ENCODE measurements around the gene DMP1.

Gene DMP1, protein sequence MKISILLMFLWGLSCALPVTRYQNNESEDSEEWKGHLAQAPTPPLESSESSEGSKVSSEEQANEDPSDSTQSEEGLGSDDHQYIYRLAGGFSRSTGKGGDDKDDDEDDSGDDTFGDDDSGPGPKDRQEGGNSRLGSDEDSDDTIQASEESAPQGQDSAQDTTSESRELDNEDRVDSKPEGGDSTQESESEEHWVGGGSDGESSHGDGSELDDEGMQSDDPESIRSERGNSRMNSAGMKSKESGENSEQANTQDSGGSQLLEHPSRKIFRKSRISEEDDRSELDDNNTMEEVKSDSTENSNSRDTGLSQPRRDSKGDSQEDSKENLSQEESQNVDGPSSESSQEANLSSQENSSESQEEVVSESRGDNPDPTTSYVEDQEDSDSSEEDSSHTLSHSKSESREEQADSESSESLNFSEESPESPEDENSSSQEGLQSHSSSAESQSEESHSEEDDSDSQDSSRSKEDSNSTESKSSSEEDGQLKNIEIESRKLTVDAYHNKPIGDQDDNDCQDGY

DNA sequence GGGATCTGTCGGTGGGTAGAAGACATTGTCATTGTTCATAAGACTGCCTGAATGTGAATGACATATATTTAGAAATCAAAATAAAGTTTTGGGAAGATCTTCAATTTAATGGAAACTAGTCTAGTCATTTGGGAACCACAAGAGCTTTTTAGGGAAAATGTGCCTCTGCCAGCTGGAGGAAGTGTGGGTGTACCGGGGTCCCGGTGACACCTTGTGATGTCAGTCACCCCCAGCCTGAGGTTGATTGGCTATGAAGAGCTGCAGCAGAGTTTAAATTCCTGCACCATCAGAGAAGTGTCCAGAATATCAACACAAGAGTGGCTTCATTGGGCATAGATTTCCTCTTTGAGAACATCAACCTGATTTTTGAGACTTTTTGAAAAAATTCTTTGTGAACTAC is at the start of gene DMP1:
DMP1 (plus strand) TSS at position 301 of the 400 bp plus-strand sequence. CDS start 6,213 bp downstream, outside the sequence.
- TF ChIP-seq GATA3 (IDR thresholded peaks at IDR 0.05; ENCODE audit: low read depth, low read length) (no peak), GATA2 (IDR thresholded peaks at IDR 0.05; ENCODE audit: low read depth, low read length) (no peak)

DNA sequence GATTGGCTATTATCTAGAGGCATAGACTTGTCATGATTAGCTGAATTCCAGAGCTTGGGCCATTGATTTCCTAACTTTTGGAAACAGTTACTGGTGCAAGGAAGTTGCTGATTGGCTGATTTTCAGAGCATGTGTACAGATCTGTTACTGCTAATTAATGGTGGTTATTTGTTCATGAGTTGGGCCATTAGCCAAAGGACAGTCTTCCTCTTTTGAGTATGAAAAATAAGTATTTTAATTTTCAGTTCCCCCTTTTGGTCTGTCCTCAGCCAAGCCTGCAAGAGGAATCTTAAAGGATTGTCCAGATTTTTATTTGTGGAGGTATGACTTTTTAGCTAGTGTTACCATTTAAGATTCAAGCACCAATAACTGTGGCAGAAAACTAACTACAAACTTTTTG is 48.7 kb upstream of the DMP1 start:
- no peak for TF ChIP-seq GATA2 (IDR thresholded peaks at IDR 0.05; ENCODE audit: low read depth, low read length)
- no peak for TF ChIP-seq GATA3 (IDR thresholded peaks at IDR 0.05; ENCODE audit: low read depth, low read length)

DNA sequence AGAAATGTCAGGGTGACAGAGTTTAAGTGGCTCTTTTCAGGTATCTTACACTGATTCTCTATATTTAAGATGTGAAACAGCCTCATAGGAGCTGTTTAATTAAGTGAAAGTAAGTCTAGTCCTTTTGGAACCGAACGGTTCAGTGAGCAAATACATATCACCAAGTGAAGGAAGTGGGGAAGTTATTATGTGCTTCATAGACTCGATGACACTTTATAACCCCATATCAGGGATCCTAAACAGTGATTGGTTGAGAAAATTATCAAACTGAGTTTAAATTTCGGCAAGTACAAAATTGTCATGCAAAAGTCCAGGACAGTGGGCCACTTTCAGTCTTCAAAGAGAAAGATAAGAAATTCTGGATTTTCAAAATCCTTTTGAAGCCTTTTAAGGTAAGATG is 41.9 kb upstream of the DMP1 start, which contains the start of gene DSPP:
DSPP (plus strand) TSS at position 301 of the 400 bp plus-strand sequence. CDS start 2,380 bp downstream, outside the sequence.
- TF ChIP-seq GATA3 (IDR thresholded peaks at IDR 0.05; ENCODE audit: low read depth, low read length) (no peak), GATA2 (IDR thresholded peaks at IDR 0.05; ENCODE audit: low read depth, low read length) (no peak)

DNA sequence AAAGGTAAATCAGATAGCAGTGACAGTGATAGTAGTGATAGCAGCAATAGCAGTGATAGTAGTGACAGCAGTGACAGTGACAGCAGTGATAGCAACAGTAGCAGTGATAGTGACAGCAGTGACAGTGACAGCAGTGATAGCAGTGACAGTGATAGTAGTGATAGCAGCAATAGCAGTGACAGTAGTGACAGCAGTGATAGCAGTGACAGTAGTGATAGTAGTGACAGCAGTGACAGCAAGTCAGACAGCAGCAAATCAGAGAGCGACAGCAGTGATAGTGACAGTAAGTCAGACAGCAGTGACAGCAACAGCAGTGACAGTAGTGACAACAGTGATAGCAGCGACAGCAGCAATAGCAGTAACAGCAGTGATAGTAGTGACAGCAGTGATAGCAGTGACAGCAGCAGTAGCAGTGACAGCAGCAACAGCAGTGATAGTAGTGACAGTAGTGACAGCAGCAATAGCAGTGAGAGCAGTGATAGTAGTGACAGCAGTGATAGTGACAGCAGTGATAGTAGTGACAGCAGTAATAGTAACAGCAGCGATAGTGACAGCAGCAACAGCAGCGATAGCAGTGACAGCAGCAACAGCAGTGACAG is 35.7 kb upstream of the DMP1 start:
- TF ChIP-seq GATA2 (IDR thresholded peaks at IDR 0.05; ENCODE audit: low read depth, low read length): no peak
- TF ChIP-seq GATA3 (IDR thresholded peaks at IDR 0.05; ENCODE audit: low read depth, low read length): no peak

DNA sequence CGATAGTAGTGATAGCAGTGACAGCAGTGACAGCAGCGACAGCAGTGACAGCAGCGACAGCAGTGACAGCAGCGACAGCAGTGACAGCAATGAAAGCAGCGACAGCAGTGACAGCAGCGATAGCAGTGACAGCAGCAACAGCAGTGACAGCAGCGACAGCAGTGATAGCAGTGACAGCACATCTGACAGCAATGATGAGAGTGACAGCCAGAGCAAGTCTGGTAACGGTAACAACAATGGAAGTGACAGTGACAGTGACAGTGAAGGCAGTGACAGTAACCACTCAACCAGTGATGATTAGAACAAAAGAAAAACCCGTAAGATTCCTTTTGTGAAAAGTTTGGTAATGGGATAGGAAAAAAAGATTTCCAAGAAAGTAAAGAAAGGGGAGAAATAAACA is 33.8 kb upstream of the DMP1 start:
- TF ChIP-seq GATA3 (IDR thresholded peaks at IDR 0.05; ENCODE audit: low read depth, low read length): no peak
- no peak for TF ChIP-seq GATA2 (IDR thresholded peaks at IDR 0.05; ENCODE audit: low read depth, low read length)

DNA sequence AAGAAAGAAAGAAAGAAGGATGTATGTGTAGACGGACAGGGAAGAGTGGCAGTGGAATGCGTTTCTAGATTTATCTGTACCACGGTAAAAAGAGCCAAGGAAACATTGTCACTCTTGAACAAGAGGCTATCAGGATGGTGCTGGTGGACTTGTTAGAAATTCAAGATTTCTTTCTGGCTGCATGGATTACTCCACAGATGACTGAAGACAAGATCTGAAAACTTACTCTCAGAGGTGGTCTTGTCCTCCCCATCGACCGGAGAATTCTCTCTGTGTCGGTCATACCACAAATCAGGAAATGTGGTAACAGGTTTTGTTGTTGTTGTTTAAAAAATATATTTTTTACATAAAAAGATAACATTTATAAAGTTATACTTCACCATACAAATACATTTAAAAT is 30.0 kb upstream of the DMP1 start:
- no peak for TF ChIP-seq GATA2 (IDR thresholded peaks at IDR 0.05; ENCODE audit: low read depth, low read length)
- no peak for TF ChIP-seq GATA3 (IDR thresholded peaks at IDR 0.05; ENCODE audit: low read depth, low read length)

DNA sequence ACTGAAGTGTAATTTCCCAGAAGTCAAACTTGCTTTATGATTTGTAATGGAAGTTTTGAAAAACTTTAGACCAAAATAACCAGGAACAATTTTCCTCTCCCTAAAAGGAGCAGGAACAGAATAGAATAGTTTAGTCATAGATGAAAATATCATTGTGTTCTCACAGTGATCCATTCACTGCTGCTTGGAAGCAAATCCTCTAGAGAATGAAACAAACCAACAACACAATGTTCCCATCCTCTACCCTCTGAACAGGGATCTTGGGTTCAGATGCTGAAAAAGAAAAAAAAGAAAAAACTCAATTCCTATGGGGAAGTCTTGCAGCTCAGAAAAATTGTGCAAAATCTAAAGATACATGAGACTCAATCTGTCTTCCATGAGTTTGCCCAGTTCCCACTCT is 29.6 kb upstream of the DMP1 start:
- TF ChIP-seq GATA3 (IDR thresholded peaks at IDR 0.05; ENCODE audit: low read depth, low read length) (no peak), GATA2 (IDR thresholded peaks at IDR 0.05; ENCODE audit: low read depth, low read length) (no peak)

DNA sequence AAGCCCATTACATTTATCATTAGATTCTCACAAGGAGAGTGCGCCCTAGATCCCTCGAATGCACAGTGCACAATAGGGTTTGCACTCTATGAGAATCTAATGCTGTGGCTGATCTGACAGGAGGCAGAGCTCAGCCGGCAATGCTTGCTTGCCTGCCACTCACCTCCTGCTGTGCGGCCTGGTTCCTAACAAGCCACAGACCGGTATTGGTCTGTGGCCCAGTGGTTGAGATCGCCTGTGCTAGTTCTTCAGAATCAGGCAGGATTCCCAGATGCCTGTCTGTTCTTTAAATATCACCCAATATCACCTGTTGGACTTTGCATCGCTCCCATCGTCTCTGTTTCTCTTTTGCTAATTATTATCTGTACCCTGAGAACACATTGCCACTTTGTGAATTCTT is 27.8 kb upstream of the DMP1 start:
- TF ChIP-seq GATA2 (IDR thresholded peaks at IDR 0.05; ENCODE audit: low read depth, low read length) (no peak), GATA3 (IDR thresholded peaks at IDR 0.05; ENCODE audit: low read depth, low read length) (no peak)

DNA sequence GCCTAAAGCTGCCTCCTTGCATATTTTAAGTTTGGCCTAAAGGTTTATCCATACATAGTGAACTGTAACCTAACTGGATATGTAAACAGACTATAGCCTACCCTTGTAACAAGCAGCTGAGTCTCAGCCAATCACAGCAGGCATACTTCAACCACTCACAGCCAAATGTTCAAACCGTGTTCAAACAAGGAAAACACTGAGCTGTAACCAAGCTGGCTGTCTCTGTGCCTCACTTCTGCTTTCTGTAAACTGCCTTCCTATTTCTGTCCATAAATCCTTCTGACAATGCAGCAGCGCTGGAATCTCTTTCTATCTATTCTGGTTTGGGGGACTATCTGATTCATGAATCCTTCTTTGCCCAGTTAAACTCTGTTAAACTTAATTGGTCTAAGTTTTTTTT is 25.4 kb upstream of the DMP1 start:
- TF ChIP-seq GATA3 (IDR thresholded peaks at IDR 0.05; ENCODE audit: low read depth, low read length): no peak
- TF ChIP-seq GATA2 (IDR thresholded peaks at IDR 0.05; ENCODE audit: low read depth, low read length): no peak

DNA sequence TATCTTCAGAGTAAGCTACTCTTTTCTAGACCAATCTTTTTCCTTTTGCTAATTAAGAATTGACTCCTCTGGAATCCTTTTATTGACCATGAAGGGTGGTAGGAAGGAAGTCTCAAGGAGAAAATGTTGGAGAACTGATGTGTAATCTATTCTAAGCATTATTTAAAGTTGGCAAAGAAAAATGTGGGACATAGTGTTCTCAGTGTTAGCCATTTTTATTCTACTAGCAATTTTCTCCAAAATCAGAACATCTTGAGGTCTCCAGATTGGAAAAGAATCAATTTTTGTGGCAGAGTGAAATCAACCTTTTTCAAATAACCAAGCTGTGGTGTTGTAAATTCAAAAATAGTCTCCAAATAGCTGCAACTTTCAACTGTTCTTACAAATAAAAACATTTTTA is 18.4 kb upstream of the DMP1 start:
- TF ChIP-seq GATA3 (IDR thresholded peaks at IDR 0.05; ENCODE audit: low read depth, low read length) (no peak), GATA2 (IDR thresholded peaks at IDR 0.05; ENCODE audit: low read depth, low read length) (no peak)

DNA sequence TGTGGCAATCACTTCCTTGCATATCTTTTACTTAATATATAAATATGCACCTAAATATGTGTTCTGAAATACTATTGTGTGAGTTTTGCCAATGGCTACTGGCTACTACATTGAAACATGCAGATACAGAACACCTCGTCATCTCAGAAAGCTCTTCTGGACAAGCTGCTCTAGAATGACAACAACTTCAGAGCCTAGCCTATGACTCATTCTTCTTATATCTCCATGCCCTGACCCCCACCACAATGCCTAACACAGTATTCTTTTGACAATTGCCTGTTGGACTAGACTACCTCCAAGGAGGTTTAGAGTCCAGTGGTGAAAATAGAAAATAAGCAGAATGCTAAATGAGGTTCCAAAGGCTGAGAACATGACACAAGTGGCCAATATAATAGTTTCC is 17.6 kb upstream of the DMP1 start:
- TF ChIP-seq GATA3 (IDR thresholded peaks at IDR 0.05; ENCODE audit: low read depth, low read length) (no peak), GATA2 (IDR thresholded peaks at IDR 0.05; ENCODE audit: low read depth, low read length) (no peak)

DNA sequence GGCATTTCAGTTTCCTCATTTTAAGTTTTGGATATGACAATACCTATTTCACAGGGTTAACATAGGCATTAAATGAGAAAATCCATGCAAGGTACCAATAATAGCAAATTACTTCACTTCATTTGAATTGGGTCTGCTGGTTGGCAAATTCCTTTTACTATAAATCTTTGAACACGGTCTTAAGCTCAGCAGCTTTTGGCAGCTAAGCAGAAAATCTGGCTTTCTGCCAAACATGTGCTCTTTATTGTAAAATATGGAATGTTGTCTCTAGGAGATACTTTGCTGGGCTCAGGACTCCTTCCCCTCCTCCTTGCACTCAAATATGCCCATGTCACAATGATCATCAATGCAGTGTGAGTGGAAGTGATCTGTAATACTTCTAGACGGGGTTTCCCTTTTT is 16.8 kb upstream of the DMP1 start:
- no peak for TF ChIP-seq GATA3 (IDR thresholded peaks at IDR 0.05; ENCODE audit: low read depth, low read length)
- TF ChIP-seq GATA2 (IDR thresholded peaks at IDR 0.05; ENCODE audit: low read depth, low read length): no peak

DNA sequence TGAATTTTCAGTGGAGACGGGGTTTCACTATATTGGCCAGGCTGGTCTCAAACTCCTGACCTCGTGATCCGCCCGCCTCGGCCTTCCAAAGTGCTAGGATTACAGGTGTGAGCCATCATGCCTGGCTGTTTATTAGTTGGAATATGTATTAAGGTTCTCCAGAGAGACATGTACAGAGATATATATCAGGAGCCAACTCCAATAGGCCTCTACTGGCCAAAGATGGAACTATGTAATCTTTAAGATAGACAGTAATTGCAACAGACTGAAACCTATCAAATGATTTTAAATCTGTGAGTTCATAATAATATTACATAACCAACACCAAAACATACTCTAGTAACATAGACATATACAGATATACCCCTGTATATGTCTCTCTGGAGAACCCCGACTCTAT is 5.8 kb upstream of the DMP1 start:
- TF ChIP-seq GATA2 (IDR thresholded peaks at IDR 0.05; ENCODE audit: low read depth, low read length) (no peak), GATA3 (IDR thresholded peaks at IDR 0.05; ENCODE audit: low read depth, low read length) (no peak)

DNA sequence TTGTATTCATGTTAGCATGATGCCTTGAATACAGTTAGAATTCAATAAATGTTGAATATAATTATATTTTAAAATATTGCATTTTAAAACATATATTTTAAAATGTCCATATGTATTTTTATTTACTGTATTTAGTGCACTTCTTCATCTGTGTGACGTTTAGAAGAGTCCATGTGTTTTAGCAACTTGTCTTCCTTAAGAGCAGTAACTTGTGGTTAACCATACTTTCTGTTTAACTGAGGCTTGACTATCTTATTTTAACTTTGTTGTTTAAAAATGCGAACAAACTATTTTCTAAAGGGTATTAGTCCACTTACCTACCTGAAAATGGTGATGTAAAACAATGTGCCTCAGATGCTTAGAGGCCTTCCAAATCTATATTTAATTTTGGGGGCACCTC is 858 bp downstream of the DMP1 start:
- TF ChIP-seq GATA2 (IDR thresholded peaks at IDR 0.05; ENCODE audit: low read depth, low read length): no peak
- TF ChIP-seq GATA3 (IDR thresholded peaks at IDR 0.05; ENCODE audit: low read depth, low read length): no peak

DNA sequence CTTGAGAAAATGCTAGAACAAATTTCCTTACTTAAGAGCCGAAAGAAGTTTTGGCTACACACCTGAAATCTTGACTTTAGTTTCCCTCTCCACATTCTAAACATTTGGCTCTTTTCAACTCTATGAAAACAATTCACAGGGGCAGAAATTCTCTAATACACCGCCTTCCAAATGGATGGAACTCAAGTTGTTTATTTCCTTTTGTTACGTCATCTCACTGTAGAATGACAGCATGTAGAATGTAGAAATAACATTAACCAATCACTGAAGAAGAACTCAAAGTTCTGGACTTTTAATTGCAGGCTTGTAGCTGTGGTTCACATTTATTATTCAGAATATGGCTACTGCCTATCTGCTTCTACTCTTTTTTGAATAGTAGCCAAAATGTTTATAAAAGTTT is 1.9 kb downstream of the DMP1 start:
- TF ChIP-seq GATA2 (IDR thresholded peaks at IDR 0.05; ENCODE audit: low read depth, low read length) (no peak), GATA3 (IDR thresholded peaks at IDR 0.05; ENCODE audit: low read depth, low read length) (no peak)
